D721Med (cell line): ENCODE data around the gene BRMS1L.

Experiments used
- DNase-seq: peaks from one replicate; pipeline ENCODE4 v3.0.0; 2011; ENCODE audit warnings: low spot score; ENCODE audit not compliant: insufficient read length
- FAIRE-seq: peaks from 2 replicates; lab custom pipeline; 2011; peaks lifted over from hg19 to GRCh38; lab: Jason Lieb, UNC
- CTCF ChIP-seq: IDR thresholded peaks from 2 replicates; pipeline ENCODE4 v1.5.1; 2012; ENCODE audit warnings: mild to moderate bottlenecking, control low read depth; ENCODE audit not compliant: insufficient read depth; ENCODE audit errors: missing control alignments

Gene BRMS1L

GRCh38 chr14:35858521-35859209 lies 32.5 kb downstream of the BRMS1L start:
- DNase-seq: no peak
- FAIRE-seq: no peak
- no peak for TF ChIP-seq CTCF

GRCh38 chr14:35861204-35861868 lies 35.2 kb downstream of the BRMS1L start:
- TF ChIP-seq CTCF: no peak
- DNase-seq (no peak), FAIRE-seq (peak; percentile 53)

DNA sequence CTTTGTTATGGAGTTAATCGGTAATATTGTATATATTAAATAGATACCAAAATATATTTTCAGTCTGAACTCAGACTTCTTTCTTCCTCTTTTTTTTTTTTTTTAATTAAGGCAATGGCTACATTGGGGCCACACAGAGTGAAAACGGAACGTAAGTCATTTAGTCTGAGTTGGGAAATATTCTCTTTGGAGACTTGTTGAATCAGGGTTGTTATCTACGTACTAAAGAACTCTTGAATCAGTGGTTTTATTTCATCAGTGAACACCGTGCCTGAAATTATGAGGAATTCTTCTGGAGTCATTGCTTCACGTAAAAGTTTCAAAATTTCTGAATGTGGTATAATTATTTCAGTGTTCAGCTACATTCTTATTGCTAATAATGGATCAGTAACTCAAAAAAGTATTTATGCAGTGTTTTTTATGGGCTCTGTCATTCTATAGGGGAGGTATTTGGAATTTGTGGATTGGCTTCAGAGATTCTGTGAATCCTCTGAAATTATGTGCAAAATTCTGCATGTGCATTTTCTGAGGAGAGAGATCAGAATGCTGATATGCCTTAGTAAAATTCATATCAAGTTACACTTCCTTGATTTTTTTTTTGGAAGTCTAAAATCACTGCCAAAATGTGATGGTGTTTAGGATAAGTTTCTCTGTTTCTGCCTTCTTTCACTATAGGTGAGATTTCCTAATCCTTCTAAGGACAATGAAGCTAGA lies 39.6 kb downstream of the BRMS1L start:
- no peak for TF ChIP-seq CTCF
- FAIRE-seq (no peak), DNase-seq (no peak)

DNA sequence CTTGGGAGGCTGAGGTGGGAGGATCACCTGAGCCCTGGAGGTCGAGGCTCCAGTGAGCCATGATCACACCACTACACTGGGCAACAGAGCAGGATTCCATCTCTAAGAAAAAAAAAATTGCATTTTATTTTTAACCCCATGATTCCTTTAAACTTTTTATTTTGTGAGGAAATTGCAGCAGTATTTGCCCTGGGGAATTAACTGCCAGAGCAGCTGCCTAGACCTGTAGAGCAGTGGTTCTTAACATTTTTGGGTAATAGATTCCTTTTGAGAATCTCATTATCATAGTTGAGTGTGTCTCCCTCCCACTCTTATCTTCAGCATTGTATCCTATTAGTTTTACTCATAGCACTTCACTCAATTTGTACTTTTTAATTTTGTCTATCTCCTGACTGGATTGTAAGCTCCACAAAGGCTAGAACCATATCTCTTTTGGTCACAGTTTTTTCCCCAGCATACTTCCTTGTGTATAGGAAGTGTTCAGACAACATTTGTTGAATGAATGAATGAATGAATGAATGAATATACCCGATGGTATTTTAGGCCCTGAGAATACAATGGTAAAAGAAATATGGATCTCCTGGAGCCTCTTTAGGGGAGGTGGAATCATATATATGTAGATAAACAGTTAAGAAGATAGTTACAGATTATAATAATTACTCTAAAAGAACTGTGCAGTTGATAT lies 40.6 kb downstream of the BRMS1L start:
- no peak for DNase-seq
- FAIRE-seq: no peak
- TF ChIP-seq CTCF: no peak

GRCh38 chr14:35867280-35867629 lies 41.1 kb downstream of the BRMS1L start:
- TF ChIP-seq CTCF: no peak
- FAIRE-seq (no peak), DNase-seq (no peak)

- FAIRE-seq (no peak), DNase-seq (no peak)
- TF ChIP-seq CTCF: no peak
Measured at GRCh38 chr14:35875296-35875695, 49.2 kb downstream of the BRMS1L start.
